Fibroblast of lung (primary cell): Measurements from ENCODE around the gene FAS. TPM values are rescaled to one million over a fixed set of nuclear protein-coding genes. Genes with fewer than 3 reads are reported as not detected.

Source experiments
- DNase-seq, 2 donors: peaks; one replicate each; pipeline versions ENCODE4 v3.0.0 to v3.0.0-alpha.2; 2010; ENCODE audit warnings: low read depth in 2 of 2
- H2AFZ ChIP-seq: 2 replicates; pipeline ENCODE4 v1.5.1; 2012; ENCODE audit warnings: low read length, control low read depth, inconsistent platforms
- H3K27ac ChIP-seq: 2 replicates; pipeline ENCODE4 v1.5.1; 2011; ENCODE audit warnings: low read length, control low read depth; ENCODE audit not compliant: insufficient read depth
- H3K27me3 ChIP-seq: 2 replicates; pipeline ENCODE4 v1.5.1; 2011; ENCODE audit warnings: mild to moderate bottlenecking, low read length; ENCODE audit not compliant: control insufficient read depth, insufficient read depth
- H3K36me3 ChIP-seq: 2 replicates; pipeline ENCODE4 v1.5.1; 2011; ENCODE audit warnings: low read length; ENCODE audit not compliant: control insufficient read depth, insufficient read depth
- H3K4me1 ChIP-seq: 2 replicates; pipeline ENCODE4 v1.5.1; 2011; ENCODE audit warnings: low read length; ENCODE audit not compliant: control insufficient read depth, insufficient read depth; ENCODE audit errors: extremely low read depth
- H3K4me2 ChIP-seq: 2 replicates; pipeline ENCODE4 v1.5.1; 2011; ENCODE audit warnings: low read length, control low read depth; ENCODE audit not compliant: insufficient read depth; ENCODE audit errors: extremely low read depth
- H3K4me3 ChIP-seq, 4 experiments: fragments of 200-600 bp in 1 of 4; sonication (generic) in 1 of 4; replicated peaks in 1 of 4; 2 replicates each; pipeline ENCODE4 v1.5.1; 2011 to 2016; ENCODE audit warnings: low read length in 4 of 4, low read depth in 3 of 4, mild to moderate bottlenecking in 3 of 4, control low read depth in 2 of 4, inconsistent platforms in 1 of 4, mixed read lengths in 1 of 4; ENCODE audit not compliant: insufficient read depth in 1 of 4; ENCODE audit errors: control extremely low read depth in 1 of 4
- H3K79me2 ChIP-seq: 2 replicates; pipeline ENCODE4 v1.5.1; 2012; ENCODE audit warnings: mild to moderate bottlenecking, low read length, inconsistent platforms; ENCODE audit not compliant: control insufficient read depth, insufficient read depth
- H3K9ac ChIP-seq: 2 replicates; pipeline ENCODE4 v1.5.1; 2011; ENCODE audit warnings: mild to moderate bottlenecking, low read length, control low read depth; ENCODE audit not compliant: insufficient read depth
- H3K9me3 ChIP-seq: 2 replicates; pipeline ENCODE4 v1.5.1; 2012; ENCODE audit warnings: low read depth, low read length; ENCODE audit not compliant: control insufficient read depth, insufficient read depth
- H4K20me1 ChIP-seq: 2 replicates; pipeline ENCODE4 v1.5.1; 2011; ENCODE audit warnings: low read length; ENCODE audit not compliant: control insufficient read depth, insufficient read depth; ENCODE audit errors: extremely low read depth
- CTCF ChIP-seq, 2 donors: IDR thresholded peaks in 1 of 2; conservative IDR thresholded peaks in 1 of 2; 1 replicate in 1 of 2; 2 replicates in 1 of 2; pipeline ENCODE4 v1.5.1; 2011 to 2012; ENCODE audit warnings: low read length in 2 of 2, control low read depth in 1 of 2, inconsistent platforms in 1 of 2, low read depth in 1 of 2, mild to moderate bottlenecking in 1 of 2
- EZH2 ChIP-seq: IDR thresholded peaks from 2 replicates; pipeline ENCODE4 v1.5.1; 2012; ENCODE audit warnings: low read length, control low read depth, mild to moderate bottlenecking; ENCODE audit errors: missing control alignments
- polyA plus RNA-seq, 2 donors: library from polyadenylated mRNA; depleted of rRNA in 1 of 2; stranded (reverse) in 1 of 2; unstranded in 1 of 2; fragments of >200 nt; gene quantifications; 2 replicates each; pipeline ENCODE4 v1.2.1, GENCODE V29; 2011 to 2012; ENCODE audit warnings: missing spikeins in 1 of 2
- total RNA-seq: library from RNA; depleted of rRNA; stranded (reverse); fragments of >200 nt; gene quantifications from 2 replicates; pipeline ENCODE4 v1.2.1, GENCODE V29; 2014

The FAS gene
- total and polyA plus RNA-seq, 2 donors (not counting 1 experiment from before 2014, with no cell fraction given), result 77.8 to 124 TPM

- Histone ChIP-seq H3K79me2 (no peaks in the 10 kb centered on the region), H2AFZ (no peak overlapping the region), H4K20me1 (no peaks in the 10 kb centered on the region), H3K4me3 (no peak overlapping the region), H3K36me3 (no peaks in the 10 kb centered on the region), H3K27ac (no peak overlapping the region), H3K9me3 (no peaks in the 10 kb centered on the region), H3K4me2 (no peak overlapping the region), H3K27me3 (no peaks in the 10 kb centered on the region), H3K9ac (no peak overlapping the region), H3K4me1 (no peaks in the 10 kb centered on the region)
- TF ChIP-seq CTCF (conservative IDR thresholded peaks at IDR 0.05 in 1 of 2, IDR thresholded peaks at IDR 0.05 in 1 of 2; ENCODE audit: low read depth in 1 of 2, low read length in 2 of 2), result no peak
- DNase-seq, result no peak
Measured at GRCh38 chr10:88964869-88965415, 25.7 kb upstream of the FAS start.

- Histone ChIP-seq H3K79me2 (no peaks in the 10 kb centered on the region), H3K27me3 (no peaks in the 10 kb centered on the region), H3K9ac (no peak overlapping the region), H2AFZ (no peak overlapping the region), H3K9me3 (no peaks in the 10 kb centered on the region), H3K36me3 (no peaks in the 10 kb centered on the region), H3K4me2 (no peak overlapping the region), H3K4me1 (no peaks in the 10 kb centered on the region), H4K20me1 (no peaks in the 10 kb centered on the region), H3K27ac (no peak overlapping the region), H3K4me3 (no peak overlapping the region)
- DNase-seq, result no peak
- TF ChIP-seq EZH2 (no peak), CTCF (conservative IDR thresholded peaks at IDR 0.05 in 1 of 2, IDR thresholded peaks at IDR 0.05 in 1 of 2; ENCODE audit: low read depth in 1 of 2, low read length in 2 of 2) (no peak)
Measured at GRCh38 chr10:88966797-88967196, 23.8 kb upstream of the FAS start.

GRCh38 chr10:88968391-88968790 is 22.2 kb upstream of the FAS start:
- no peak overlapping the region for H3K4me2 ChIP-seq
- no peak overlapping the region for H3K27ac ChIP-seq
- H3K9me3 ChIP-seq, result no peaks in the 10 kb centered on the region
- no peaks in the 10 kb centered on the region for H3K4me1 ChIP-seq
- no peak overlapping the region for H2AFZ ChIP-seq
- no peak overlapping the region for H3K4me3 ChIP-seq
- no peak overlapping the region for H3K9ac ChIP-seq
- TF ChIP-seq EZH2, result no peak
- TF ChIP-seq CTCF (conservative IDR thresholded peaks at IDR 0.05 in 1 of 2, IDR thresholded peaks at IDR 0.05 in 1 of 2; ENCODE audit: low read depth in 1 of 2, low read length in 2 of 2), result no peak
- DNase-seq, result no peak
- no peaks in the 10 kb centered on the region for H3K27me3 ChIP-seq
- H3K79me2 ChIP-seq, result no peaks in the 10 kb centered on the region
- H4K20me1 ChIP-seq, result no peaks in the 10 kb centered on the region
- H3K36me3 ChIP-seq, result no peaks in the 10 kb centered on the region
